CD4-positive, alpha-beta T cell treated with Interleukin-2 at 100 ng/mL for 4 hours (primary cell): ENCODE results near the gene PIP4P1.

Experiments
- DNase-seq: peaks from one replicate; pipeline ENCODE4 v3.0.0-alpha.2; 2020; ENCODE audit warnings: low spot score

Gene PIP4P1

DNA sequence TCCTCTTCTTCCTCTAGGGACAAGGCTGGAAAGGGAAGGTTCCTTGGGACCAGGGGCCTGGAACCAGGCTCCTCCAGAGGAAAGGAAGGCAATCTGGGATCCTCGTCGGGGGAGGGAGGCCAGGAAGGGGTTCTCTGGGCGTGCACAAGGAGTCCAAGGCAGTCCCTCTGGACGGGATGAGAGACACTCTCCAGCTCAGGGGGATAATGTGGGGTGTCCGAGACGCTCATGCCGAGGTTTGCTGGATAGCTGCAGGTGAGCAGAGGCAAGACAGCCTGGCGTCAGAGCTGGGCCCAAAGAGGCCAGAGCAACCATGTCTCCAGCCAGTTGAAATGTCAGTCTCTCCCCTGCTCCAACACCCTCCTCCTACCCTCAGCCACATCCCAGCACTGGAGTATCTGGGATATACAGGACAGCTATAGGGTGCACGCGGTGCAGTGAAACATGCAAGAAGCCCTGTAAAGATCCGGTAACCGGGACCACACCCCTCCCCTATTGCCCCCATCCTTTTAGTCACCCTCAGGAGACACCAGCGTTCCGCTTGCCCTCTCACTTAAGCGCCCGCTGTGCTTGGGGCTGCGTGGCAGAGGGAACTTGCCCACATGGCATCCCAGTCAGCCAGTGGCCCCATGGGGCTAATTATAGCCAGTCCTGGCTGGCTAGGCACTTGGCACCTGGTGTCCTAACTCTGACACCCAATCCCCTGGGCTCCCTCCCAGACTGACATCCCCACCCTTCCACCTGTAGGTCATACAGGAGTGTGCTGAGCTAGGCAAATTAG is 25.5 kb downstream of the PIP4P1 start, which contains the start of gene KLHL33:
KLHL33 (minus strand) TSS at position 585 of the 781 bp plus-strand sequence; CDS start at position 230, 355 bp downstream.
- no peak for DNase-seq

GRCh38 chr14:20434701-20435581 is 26.3 kb downstream of the PIP4P1 start:
- DNase-seq = no peak

- no peak for DNase-seq
Observed at GRCh38 chr14:20429801-20430669, 31.2 kb downstream of the PIP4P1 start.

DNA sequence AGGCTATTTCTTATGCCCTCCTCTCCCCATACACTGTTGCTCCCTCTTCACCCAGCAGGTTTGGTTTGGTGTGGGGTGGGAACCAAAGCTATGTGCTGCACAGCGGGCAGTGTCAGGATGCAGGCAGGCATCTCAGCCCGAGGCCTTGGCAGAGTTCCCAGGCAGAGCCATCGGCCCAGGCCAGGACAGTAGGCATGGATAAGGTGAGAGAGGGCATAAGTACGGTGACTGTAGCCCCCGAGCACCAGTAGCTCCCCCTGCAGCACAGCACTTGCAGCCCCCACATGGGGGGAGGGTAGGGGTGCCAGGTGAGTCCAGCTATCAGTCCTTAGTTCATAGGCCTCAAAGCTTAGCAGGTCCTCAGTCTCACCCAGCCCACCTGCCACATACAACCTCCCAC is 32.4 kb downstream of the PIP4P1 start:
- no peak for DNase-seq

DNA sequence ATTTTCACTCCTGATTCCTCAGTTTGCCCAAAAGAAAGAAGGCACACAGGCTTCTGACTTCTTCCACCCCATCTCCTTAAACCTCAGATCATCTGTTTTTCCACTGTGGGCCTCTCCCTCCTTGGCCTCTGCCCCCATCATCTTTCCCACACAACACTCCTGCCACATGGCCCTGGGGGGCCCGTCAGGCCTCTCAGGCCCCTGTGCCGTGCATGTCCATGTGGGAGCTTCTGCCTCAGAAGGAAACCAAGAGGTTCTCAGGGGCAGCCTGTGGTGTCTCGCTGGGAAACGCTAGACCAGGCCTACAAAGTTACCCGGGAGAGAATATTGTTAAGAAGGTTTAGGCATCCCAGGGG is 33.2 kb downstream of the PIP4P1 start:
- DNase-seq = no peak

DNA sequence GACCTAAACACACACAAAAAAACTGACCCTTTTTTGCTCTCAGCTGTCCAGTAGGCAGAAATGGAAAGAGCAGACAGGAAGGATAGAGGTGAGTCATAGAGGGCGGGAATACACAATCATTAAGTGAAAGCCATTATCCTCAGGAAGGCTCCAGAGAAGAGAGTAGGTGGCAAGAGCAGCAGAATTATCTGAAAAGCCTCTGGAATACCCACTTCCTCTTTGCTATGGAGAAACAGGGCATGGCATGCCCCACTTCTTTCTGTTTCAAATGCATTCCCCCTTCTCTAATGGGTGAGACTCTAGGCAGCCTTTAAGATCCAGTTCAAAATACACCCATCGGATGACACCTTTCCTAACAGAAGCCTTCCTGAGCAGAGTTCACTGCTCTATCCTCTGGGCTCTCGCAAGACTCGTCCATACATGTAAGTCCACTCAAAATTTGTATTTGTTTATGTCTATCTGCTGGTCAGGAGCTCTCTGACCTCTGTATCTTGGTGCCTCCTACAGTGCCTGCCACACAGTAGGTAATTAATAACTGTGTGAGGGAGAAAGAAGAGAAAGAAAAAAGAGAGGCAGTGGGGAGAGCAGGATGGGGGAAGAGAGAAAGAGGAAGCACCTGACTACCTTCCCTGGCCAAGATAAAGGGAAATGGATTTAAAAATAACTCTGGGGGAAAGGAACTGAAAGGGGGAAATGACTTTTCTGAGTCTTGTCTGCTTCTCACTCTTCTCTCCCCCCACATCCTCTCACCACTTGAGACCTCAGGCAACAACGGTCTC is 33.8 kb downstream of the PIP4P1 start:
- no peak for DNase-seq

DNA sequence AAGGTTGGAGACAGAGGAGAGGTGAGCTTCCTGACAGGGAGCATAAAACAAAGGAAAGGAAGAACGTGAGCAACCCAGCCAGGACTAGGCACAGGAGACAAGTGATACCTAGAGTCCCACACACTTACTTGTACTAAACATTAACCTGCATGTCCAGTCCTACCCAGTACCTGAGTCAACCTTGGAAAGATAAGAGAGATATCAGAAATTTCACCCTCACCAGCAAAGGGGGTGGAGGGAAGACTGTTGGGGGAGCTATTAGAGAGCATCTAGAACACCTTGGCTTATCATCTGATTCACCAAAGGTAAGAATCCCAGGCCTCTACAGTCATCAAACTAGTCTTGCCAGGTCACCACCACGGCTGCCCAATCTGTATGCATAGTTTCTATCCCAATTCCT is 36.4 kb downstream of the PIP4P1 start:
- DNase-seq = no peak

GRCh38 chr14:20422886-20423285 is 38.3 kb downstream of the PIP4P1 start:
- DNase-seq = no peak

DNA sequence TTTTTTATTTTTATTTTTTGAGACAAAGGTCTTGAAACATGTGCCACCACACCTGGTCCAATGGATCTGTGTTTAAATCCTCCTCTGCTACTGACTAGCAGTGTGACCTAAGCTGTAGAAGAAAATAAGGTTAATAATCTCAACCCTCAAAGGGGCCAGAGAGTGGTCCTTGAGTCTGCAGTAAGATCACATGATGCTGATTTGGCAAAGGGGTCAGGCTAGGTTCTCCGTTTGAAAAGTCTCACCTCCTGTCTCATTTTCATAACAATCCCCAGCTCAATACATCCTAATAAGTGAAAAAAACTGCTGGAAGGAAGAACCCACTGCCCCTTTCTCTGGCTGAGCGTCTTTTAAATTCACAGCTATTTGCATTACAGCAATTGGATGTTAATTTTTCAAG is 40.0 kb downstream of the PIP4P1 start:
- no peak for DNase-seq

DNA sequence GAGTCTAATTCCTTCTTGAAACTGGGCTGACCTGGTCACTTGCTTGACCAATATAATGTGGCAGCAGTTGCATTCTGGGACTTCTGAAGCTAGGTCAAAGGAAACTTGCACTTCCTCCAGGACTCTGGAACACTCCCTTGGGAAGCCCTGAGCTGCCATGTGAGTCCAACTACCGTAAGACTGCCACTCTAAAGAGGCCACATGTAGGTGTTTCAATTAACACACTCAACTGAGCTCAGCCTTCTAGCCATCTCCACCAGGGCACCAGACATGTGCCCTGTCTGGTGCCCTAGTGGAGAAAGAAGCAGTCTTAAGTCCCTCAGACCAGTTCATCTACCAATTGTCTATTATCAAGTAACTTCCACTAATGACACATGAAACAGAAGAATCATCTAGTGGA is 41.8 kb downstream of the PIP4P1 start:
- DNase-seq = no peak

GRCh38 chr14:20418501-20418909 is 42.7 kb downstream of the PIP4P1 start:
- no peak for DNase-seq

GRCh38 chr14:20417250-20418186 is 43.7 kb downstream of the PIP4P1 start:
- DNase-seq = no peak

GRCh38 chr14:20416223-20416622 is 45.0 kb downstream of the PIP4P1 start:
- no peak for DNase-seq

DNA sequence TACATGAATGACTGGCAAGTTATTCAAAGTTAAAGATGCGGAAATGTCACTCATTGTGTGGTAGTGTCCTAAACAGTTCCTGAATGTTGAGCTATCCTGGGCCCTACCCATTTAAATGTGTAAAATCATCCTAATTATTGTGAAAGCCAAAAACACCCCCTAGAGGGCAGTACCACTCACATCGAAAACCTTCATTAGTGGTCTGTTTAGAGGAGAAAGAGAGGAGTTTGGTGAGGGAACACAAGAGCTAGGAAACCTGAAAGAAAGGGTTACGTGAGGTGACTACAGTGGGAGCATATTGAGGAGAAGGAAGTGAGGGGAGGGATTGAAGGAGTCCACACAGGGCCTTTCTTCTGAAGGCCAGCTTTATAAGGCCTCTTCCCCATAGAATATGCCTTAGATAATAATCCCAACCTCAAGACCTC is 45.4 kb downstream of the PIP4P1 start:
- peak; percentile 70 for DNase-seq

GRCh38 chr14:20413744-20414082 is 47.5 kb downstream of the PIP4P1 start:
- peak; percentile 38 for DNase-seq

GRCh38 chr14:20412876-20413743 is 48.1 kb downstream of the PIP4P1 start, which contains the start of gene TEP1:
Gene TEP1 (minus strand): TSS chr14:20413501. CDS start chr14:20408439, 5,062 bp downstream.
- peak; percentile 65 for DNase-seq

DNA sequence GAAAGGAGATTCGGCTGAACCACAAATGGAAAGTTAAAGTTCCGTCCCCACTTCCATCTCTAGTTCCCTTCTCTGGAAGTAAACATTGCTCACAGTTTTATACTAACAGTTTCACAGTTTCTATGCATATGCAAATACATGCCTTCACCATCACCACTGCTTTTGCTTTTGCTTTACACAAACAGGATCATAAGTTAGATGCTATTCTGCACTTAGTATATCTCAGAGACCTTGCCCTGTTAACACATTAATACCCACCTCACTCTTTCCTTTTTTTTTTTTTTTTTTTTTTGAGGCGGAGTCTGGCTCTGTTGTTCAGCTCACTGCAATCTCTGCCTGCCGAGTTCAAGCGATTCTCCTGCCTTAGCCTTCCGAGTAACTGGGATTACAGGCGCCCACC is 48.8 kb downstream of the PIP4P1 start:
- DNase-seq = peak; percentile 37

DNA sequence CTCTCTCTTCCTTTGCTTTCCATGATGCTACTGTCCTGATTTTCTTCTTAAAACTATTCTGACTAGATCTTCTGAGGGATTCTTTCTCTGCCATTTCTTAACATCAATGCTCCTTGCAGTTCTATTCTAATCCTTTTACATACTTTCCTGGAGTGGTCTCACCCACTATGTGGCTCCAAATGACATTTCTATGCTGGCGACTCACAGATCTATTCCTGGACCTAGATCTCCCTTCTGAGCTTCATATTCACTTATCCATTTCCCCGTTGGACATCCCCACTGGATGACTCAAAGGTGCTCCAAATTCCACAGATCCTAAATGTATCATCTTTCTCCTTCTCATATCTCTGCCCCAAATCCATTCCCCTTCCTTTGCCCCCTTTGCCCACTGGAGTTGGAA is 52.0 kb downstream of the PIP4P1 start:
- DNase-seq = no peak
